ENCODE measurements around the gene MAEA. TPM values are rescaled to one million over a fixed set of nuclear protein-coding genes. Genes with fewer than 3 reads are reported as not detected.

Gene MAEA
- total and polyA plus RNA-seq, 2 of the 8 experiments (the other 6 are each of a cell fraction or from before 2014, with no cell fraction given) = 75.8 to 133 TPM

DNA sequence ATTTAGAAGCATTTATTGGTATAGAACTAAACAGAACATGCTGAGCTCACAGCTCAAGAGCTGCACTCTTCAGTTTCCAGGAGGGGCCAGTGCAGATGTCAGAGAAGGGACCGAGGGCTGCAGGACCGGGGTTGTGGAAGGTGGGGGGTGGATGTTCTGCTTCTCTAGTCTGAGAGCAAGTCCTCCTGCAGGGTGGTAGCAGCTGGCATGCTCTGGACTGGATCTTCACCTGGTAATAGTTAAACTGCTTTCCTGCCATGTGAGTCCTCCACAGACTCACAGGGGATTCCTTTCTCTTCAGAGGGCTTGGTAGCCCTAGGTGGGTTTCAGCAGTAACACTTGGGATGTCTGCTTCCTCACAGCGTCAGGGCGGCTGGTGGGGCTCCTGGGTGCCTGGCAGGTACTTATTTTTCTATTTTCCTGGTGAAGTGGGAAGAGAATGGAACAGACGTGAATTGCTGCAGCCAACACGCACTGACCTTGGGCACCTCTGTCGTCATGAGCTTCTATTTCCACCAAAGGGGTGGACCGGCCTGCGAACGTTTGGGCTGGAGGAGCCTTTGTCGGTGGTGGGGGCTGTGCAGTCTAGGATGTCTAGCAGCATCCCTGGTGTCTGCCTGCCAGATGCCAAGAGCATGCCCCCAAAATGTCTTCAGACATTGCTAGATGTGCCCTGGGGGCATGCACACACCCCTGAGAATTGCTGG lies 2.5 kb downstream of the MAEA start (continued):
- TF ChIP-seq SAP30 (IDR thresholded peaks at IDR 0.05; ENCODE audit: insufficient read depth, insufficient replicate concordance, low read length) = no peak
- TF ChIP-seq, protein P1, sequence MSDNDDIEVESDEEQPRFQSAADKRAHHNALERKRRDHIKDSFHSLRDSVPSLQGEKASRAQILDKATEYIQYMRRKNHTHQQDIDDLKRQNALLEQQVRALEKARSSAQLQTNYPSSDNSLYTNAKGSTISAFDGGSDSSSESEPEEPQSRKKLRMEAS (IDR thresholded peaks at IDR 0.05) = no peak
- no peak for TF ChIP-seq TAF1 (IDR thresholded peaks at IDR 0.05; ENCODE audit: low read depth, low read length)
- TF ChIP-seq, protein P2, sequence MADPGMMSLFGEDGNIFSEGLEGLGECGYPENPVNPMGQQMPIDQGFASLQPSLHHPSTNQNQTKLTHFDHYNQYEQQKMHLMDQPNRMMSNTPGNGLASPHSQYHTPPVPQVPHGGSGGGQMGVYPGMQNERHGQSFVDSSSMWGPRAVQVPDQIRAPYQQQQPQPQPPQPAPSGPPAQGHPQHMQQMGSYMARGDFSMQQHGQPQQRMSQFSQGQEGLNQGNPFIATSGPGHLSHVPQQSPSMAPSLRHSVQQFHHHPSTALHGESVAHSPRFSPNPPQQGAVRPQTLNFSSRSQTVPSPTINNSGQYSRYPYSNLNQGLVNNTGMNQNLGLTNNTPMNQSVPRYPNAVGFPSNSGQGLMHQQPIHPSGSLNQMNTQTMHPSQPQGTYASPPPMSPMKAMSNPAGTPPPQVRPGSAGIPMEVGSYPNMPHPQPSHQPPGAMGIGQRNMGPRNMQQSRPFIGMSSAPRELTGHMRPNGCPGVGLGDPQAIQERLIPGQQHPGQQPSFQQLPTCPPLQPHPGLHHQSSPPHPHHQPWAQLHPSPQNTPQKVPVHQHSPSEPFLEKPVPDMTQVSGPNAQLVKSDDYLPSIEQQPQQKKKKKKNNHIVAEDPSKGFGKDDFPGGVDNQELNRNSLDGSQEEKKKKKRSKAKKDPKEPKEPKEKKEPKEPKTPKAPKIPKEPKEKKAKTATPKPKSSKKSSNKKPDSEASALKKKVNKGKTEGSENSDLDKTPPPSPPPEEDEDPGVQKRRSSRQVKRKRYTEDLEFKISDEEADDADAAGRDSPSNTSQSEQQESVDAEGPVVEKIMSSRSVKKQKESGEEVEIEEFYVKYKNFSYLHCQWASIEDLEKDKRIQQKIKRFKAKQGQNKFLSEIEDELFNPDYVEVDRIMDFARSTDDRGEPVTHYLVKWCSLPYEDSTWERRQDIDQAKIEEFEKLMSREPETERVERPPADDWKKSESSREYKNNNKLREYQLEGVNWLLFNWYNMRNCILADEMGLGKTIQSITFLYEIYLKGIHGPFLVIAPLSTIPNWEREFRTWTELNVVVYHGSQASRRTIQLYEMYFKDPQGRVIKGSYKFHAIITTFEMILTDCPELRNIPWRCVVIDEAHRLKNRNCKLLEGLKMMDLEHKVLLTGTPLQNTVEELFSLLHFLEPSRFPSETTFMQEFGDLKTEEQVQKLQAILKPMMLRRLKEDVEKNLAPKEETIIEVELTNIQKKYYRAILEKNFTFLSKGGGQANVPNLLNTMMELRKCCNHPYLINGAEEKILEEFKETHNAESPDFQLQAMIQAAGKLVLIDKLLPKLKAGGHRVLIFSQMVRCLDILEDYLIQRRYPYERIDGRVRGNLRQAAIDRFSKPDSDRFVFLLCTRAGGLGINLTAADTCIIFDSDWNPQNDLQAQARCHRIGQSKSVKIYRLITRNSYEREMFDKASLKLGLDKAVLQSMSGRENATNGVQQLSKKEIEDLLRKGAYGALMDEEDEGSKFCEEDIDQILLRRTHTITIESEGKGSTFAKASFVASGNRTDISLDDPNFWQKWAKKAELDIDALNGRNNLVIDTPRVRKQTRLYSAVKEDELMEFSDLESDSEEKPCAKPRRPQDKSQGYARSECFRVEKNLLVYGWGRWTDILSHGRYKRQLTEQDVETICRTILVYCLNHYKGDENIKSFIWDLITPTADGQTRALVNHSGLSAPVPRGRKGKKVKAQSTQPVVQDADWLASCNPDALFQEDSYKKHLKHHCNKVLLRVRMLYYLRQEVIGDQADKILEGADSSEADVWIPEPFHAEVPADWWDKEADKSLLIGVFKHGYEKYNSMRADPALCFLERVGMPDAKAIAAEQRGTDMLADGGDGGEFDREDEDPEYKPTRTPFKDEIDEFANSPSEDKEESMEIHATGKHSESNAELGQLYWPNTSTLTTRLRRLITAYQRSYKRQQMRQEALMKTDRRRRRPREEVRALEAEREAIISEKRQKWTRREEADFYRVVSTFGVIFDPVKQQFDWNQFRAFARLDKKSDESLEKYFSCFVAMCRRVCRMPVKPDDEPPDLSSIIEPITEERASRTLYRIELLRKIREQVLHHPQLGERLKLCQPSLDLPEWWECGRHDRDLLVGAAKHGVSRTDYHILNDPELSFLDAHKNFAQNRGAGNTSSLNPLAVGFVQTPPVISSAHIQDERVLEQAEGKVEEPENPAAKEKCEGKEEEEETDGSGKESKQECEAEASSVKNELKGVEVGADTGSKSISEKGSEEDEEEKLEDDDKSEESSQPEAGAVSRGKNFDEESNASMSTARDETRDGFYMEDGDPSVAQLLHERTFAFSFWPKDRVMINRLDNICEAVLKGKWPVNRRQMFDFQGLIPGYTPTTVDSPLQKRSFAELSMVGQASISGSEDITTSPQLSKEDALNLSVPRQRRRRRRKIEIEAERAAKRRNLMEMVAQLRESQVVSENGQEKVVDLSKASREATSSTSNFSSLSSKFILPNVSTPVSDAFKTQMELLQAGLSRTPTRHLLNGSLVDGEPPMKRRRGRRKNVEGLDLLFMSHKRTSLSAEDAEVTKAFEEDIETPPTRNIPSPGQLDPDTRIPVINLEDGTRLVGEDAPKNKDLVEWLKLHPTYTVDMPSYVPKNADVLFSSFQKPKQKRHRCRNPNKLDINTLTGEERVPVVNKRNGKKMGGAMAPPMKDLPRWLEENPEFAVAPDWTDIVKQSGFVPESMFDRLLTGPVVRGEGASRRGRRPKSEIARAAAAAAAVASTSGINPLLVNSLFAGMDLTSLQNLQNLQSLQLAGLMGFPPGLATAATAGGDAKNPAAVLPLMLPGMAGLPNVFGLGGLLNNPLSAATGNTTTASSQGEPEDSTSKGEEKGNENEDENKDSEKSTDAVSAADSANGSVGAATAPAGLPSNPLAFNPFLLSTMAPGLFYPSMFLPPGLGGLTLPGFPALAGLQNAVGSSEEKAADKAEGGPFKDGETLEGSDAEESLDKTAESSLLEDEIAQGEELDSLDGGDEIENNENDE (IDR thresholded peaks at IDR 0.05; ENCODE audit: insufficient replicate concordance, low read length) = no peak
- no peak for TF ChIP-seq CEBPB (IDR thresholded peaks at IDR 0.05; ENCODE audit: low read depth, low read length)

All from H1 (cell line).